Right atrium auricular region (tissue), 2 donors: ENCODE measurements around the gene TMEM259. TPM values are rescaled to one million over a fixed set of nuclear protein-coding genes. Genes with fewer than 3 reads are reported as not detected.

Experiments used
- DNase-seq: peaks from one replicate; pipeline ENCODE4 v3.0.0-alpha.2; 2019; ENCODE audit warnings: low spot score
- H3K27ac ChIP-seq, 2 donors: fragments of 200-600 bp; sonication (generic); 1 replicate in 1 of 2; 2 replicates in 1 of 2; pipeline ENCODE4 v1.5.1; 2016 to 2019
- H3K27me3 ChIP-seq, 2 donors: fragments of 200-600 bp; sonication (generic); one replicate each; pipeline versions ENCODE4 v1.5.1 to v1.6.0; 2017 to 2019
- H3K36me3 ChIP-seq: fragments of 200-600 bp; sonication (generic); one replicate; pipeline ENCODE4 v1.5.1; 2016
- H3K4me1 ChIP-seq, 2 donors: fragments of 200-600 bp; sonication (generic); one replicate each; pipeline versions ENCODE4 v1.5.1 to v1.6.0; 2017 to 2019
- H3K4me3 ChIP-seq, 2 donors: fragments of 200-600 bp; sonication (generic); 1 replicate in 1 of 2; 2 replicates in 1 of 2; pipeline ENCODE4 v1.5.1; 2017 to 2019; ENCODE audit warnings: mild to moderate bottlenecking in 1 of 2, moderate library complexity in 1 of 2
- H3K9me3 ChIP-seq, 2 donors: fragments of 200-600 bp; sonication (generic); one replicate each; pipeline ENCODE4 v1.5.1; 2019
- CTCF ChIP-seq, 2 donors: fragments of 200-600 bp; sonication (generic); IDR thresholded peaks; one replicate each; pipeline ENCODE4 v1.5.1; 2019; ENCODE audit warnings: antibody characterized with exemption in 2 of 2
- total RNA-seq, 2 donors: library from RNA; depleted of rRNA; stranded (reverse); fragments of >200 nt; gene quantifications; one replicate each; pipeline ENCODE4 v1.1.0, GENCODE V29; 2016

The TMEM259 gene
- total RNA-seq, 2 donors from 2014 or later, result 129 to 170 TPM

GRCh38 chr19:995051-995827, 25.7 kb downstream of the TMEM259 start:
- no peak overlapping the region for H3K4me3 ChIP-seq
- H3K27me3 ChIP-seq, result peaks cover 3 to 22% of the 10 kb centered on the region in 2 donors
- H3K4me1 ChIP-seq, result peaks cover 0 to 13% of the 10 kb centered on the region in 2 donors
- DNase-seq, result no peak
- no peaks in the 10 kb centered on the region for H3K9me3 ChIP-seq
- no peak for TF ChIP-seq CTCF (IDR thresholded peaks at IDR 0.05)
- H3K36me3 ChIP-seq, result peaks cover 25% of the 10 kb centered on the region
- H3K27ac ChIP-seq, result no peak overlapping the region

GRCh38 chr19:994516-994915, 26.4 kb downstream of the TMEM259 start:
- Histone ChIP-seq H3K9me3 (no peaks in the 10 kb centered on the region), H3K27ac (no peak overlapping the region), H3K4me1 (peaks cover 0 to 11% of the 10 kb centered on the region in 2 donors), H3K36me3 (peaks cover 28% of the 10 kb centered on the region), H3K27me3 (peaks cover 3 to 15% of the 10 kb centered on the region in 2 donors), H3K4me3 (no peak overlapping the region)
- DNase-seq, result no peak
- TF ChIP-seq CTCF (IDR thresholded peaks at IDR 0.05), result no peak

DNA sequence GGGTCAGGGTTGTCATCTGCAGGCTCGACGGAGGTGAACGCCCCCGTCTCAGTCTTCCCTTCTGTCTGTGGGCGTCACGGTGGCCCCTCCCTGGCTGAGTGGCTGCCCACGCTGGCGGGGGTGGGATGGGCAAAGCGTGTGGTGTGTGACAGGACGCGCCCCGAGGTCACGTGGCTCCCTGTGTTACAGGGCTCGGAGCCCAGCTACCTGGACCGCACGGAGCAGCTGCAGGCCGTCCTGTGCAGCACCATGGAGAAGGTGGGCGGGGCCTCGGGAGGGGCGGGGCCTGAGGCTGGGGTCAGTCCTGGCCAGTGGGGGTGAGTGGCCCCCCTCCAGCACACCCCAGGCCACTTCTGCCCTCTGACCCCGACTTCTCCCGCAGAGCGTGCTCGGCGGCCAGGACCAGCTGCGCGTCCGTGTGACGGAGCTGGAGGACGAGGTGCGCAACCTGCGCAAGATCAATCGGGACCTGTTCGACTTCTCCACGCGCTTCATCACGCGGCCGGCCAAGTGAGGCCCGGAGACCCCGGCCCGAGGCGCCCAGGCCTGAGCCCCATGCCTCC, 27.0 kb downstream of the TMEM259 start:
- Histone ChIP-seq H3K27me3 (peaks cover 0 to 9% of the 10 kb centered on the region in 2 donors), H3K36me3 (peaks cover 28% of the 10 kb centered on the region), H3K27ac (no peak overlapping the region), H3K4me3 (no peak overlapping the region), H3K9me3 (no peaks in the 10 kb centered on the region), H3K4me1 (peaks cover 0 to 11% of the 10 kb centered on the region in 2 donors)
- no peak for DNase-seq
- TF ChIP-seq CTCF (IDR thresholded peaks at IDR 0.05), result no peak

DNA sequence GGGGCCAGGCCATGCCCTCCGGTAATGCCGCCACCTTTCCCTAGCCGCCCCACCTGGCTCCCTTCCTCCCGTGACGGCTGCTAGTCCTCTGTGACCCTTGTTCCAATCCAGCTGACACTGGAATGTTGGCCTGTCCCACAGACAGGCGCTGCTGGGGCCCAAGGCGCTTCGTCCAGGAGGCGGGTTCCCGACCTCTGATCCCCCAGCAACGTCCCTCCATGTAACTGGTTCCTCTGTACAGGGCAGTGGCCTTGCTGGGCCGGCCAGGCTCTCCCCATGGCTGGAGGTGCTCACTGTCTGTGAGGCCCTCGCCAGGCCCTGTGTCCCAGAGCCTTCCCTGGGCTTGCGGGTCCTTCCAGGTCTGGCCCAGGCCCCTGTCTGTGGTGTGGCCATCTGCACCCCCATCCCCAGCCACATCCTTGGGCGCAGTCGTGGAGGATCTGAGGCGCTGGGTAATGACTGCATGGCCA, 27.5 kb downstream of the TMEM259 start:
- Histone ChIP-seq H3K36me3 (peaks cover 31% of the 10 kb centered on the region), H3K27ac (no peak overlapping the region), H3K9me3 (no peaks in the 10 kb centered on the region), H3K4me1 (peaks cover 0 to 11% of the 10 kb centered on the region in 2 donors), H3K27me3 (peaks cover 0 to 8% of the 10 kb centered on the region in 2 donors), H3K4me3 (no peak overlapping the region)
- no peak for DNase-seq
- no peak for TF ChIP-seq CTCF (IDR thresholded peaks at IDR 0.05)

GRCh38 chr19:992670-993055, 28.3 kb downstream of the TMEM259 start:
- Histone ChIP-seq H3K4me1 (peaks cover 0 to 11% of the 10 kb centered on the region in 2 donors), H3K36me3 (peaks cover 34% of the 10 kb centered on the region), H3K27ac (no peak overlapping the region), H3K27me3 (peaks cover 0 to under 1% of the 10 kb centered on the region in 2 donors), H3K4me3 (no peak overlapping the region), H3K9me3 (no peaks in the 10 kb centered on the region)
- TF ChIP-seq CTCF (IDR thresholded peaks at IDR 0.05), result no peak
- no peak for DNase-seq
